DND-41 (cell line): ENCODE measurements around the gene DNM2.

ENCODE experiments used
- CTCF ChIP-seq: IDR thresholded peaks from 2 replicates; pipeline ENCODE4 v1.5.1; 2012; ENCODE audit warnings: borderline replicate concordance, low read length, moderate library complexity, mild to moderate bottlenecking; ENCODE audit not compliant: poor library complexity, severe bottlenecking; ENCODE audit errors: extremely low read depth
- EZH2 ChIP-seq: IDR thresholded peaks from 3 replicates; pipeline ENCODE4 v1.6.1; 2012; ENCODE audit warnings: borderline replicate concordance, low read depth, mild to moderate bottlenecking, moderate library complexity, low read length, inconsistent platforms; ENCODE audit not compliant: severe bottlenecking

- peak; percentile 32 for TF ChIP-seq CTCF
- TF ChIP-seq EZH2 = no peak
These were observed 118.0 kb downstream of the DNM2 start, which contains the start of gene TMED1 for GRCh38 chr19:10835754-10836478.
